MCF 10A (cell line): ENCODE results near the gene RASAL1. TPM values are rescaled to one million over a fixed set of nuclear protein-coding genes. Genes with fewer than 3 reads are reported as not detected.

Experiments used
- BruUV-seq: library from RNA; stranded (reverse); fragments of 400-500 nt; replicated peaks from 2 replicates; lab custom pipeline; 2021; lab: Mats Ljungman, UMichigan
- CTCF ChIA-PET: fragments of 300-600 bp; sonication (Branson Sonifier 250); formaldehyde crosslinking; extraction: SDS; loops from one replicate; lab custom pipeline; 2021; ENCODE audit warnings: antibody characterized with exemption, inconsistent platforms; lab: Yijun Ruan, JAX
- POLR2A ChIA-PET: fragments of 300-600, 350-650 bp; sonication (Branson Sonifier 250); formaldehyde crosslinking; extraction: SDS; loops from one replicate; lab custom pipeline; 2020; ENCODE audit warnings: antibody characterized with exemption, inconsistent platforms; lab: Yijun Ruan, JAX
- DNase-seq: peaks from one replicate; pipeline ENCODE4 v3.0.0-alpha.2; 2018; ENCODE audit not compliant: unreplicated experiment
- H3K27ac Mint-ChIP-seq: one replicate; pipeline ENCODE4 v1.8.0; 2022; ENCODE audit warnings: mild to moderate bottlenecking, low read depth, mixed read lengths; ENCODE audit not compliant: unreplicated experiment
- H3K27me3 Mint-ChIP-seq: one replicate; pipeline ENCODE4 v1.8.0; 2022; ENCODE audit warnings: mixed read lengths; ENCODE audit not compliant: insufficient read depth, unreplicated experiment
- H3K36me3 Mint-ChIP-seq: one replicate; pipeline ENCODE4 v1.8.0; 2022; ENCODE audit warnings: mild to moderate bottlenecking, moderate library complexity, mixed read lengths; ENCODE audit not compliant: insufficient read depth, unreplicated experiment
- H3K4me1 Mint-ChIP-seq: one replicate; pipeline ENCODE4 v1.8.0; 2022; ENCODE audit warnings: mixed read lengths; ENCODE audit not compliant: insufficient read depth, unreplicated experiment
- H3K4me3 Mint-ChIP-seq: one replicate; pipeline ENCODE4 v1.8.0; 2022; ENCODE audit warnings: mild to moderate bottlenecking, moderate library complexity, mixed read lengths; ENCODE audit not compliant: unreplicated experiment
- H3K9me3 Mint-ChIP-seq: one replicate; pipeline ENCODE4 v1.8.0; 2022; ENCODE audit warnings: mixed read lengths; ENCODE audit not compliant: unreplicated experiment
- CTCF ChIP-seq: fragments of 200-600 bp; IDR thresholded peaks from one replicate; pipeline ENCODE4 v1.8.0; 2022; ENCODE audit warnings: antibody characterized with exemption, mild to moderate bottlenecking; ENCODE audit not compliant: unreplicated experiment
- intact Hi-C: fragments of 100-400 bp; cut with micrococcal nuclease; formaldehyde crosslinking; loops from 2 replicates; pipeline ENCODE4 v1.14.1; 2022
- total RNA-seq: library from RNA; stranded (reverse); gene quantifications from 2 replicates; pipeline ENCODE4 v1.2.3, GENCODE V29; 2022

Gene RASAL1
- total RNA-seq, 1 experiment from 2014 or later = not detected

GRCh38 chr12:113081873-113082272, 53.7 kb downstream of the RASAL1 start:
- H3K27me3 Mint-ChIP-seq = peaks cover 23% of the 10 kb centered on the region
- H3K4me3 Mint-ChIP-seq = no peak overlapping the region
- no peaks in the 10 kb centered on the region for H3K36me3 Mint-ChIP-seq
- BruUV-seq = no TSS peak
- H3K27ac Mint-ChIP-seq = no peak overlapping the region
- no peak for DNase-seq
- CTCF ChIA-PET = interaction anchor here (2.0 kb wide), 1 partner anchor 33 kb away, joined by 6 read pairs; no protein-coding TSS in a partner anchor
- intact Hi-C loops = no loop called here
- H3K4me1 Mint-ChIP-seq = peaks cover 6% of the 10 kb centered on the region
- POLR2A ChIA-PET = no interaction called here
- TF ChIP-seq CTCF = no peak
- no peaks in the 10 kb centered on the region for H3K9me3 Mint-ChIP-seq

- TF ChIP-seq CTCF = no peak
- Mint-ChIP-seq H3K27me3 (peaks cover 37% of the 10 kb centered on the region), H3K27ac (no peak overlapping the region), H3K4me1 (peaks cover 6% of the 10 kb centered on the region), H3K36me3 (no peaks in the 10 kb centered on the region), H3K4me3 (no peak overlapping the region), H3K9me3 (no peaks in the 10 kb centered on the region)
- intact Hi-C loops = no loop called here
- POLR2A ChIA-PET = no interaction called here
- no TSS peak for BruUV-seq
- CTCF ChIA-PET = no interaction called here
- no peak for DNase-seq
Observed at GRCh38 chr12:113077859-113078255, 57.7 kb downstream of the RASAL1 start.

GRCh38 chr12:113077057-113077858, 58.3 kb downstream of the RASAL1 start:
- DNase-seq = no peak
- intact Hi-C loops = no loop called here
- no peaks in the 10 kb centered on the region for H3K36me3 Mint-ChIP-seq
- ChIA-PET CTCF (no interaction called here), POLR2A (no interaction called here)
- H3K27ac Mint-ChIP-seq = no peak overlapping the region
- H3K4me3 Mint-ChIP-seq = no peak overlapping the region
- H3K4me1 Mint-ChIP-seq = peaks cover 8% of the 10 kb centered on the region
- BruUV-seq = no TSS peak
- H3K27me3 Mint-ChIP-seq = peaks cover 37% of the 10 kb centered on the region
- no peaks in the 10 kb centered on the region for H3K9me3 Mint-ChIP-seq
- TF ChIP-seq CTCF = no peak

GRCh38 chr12:113075137-113075683, 60.4 kb downstream of the RASAL1 start:
- BruUV-seq = no TSS peak
- TF ChIP-seq CTCF = no peak
- Mint-ChIP-seq H3K27ac (no peak overlapping the region), H3K4me1 (peaks cover 6% of the 10 kb centered on the region), H3K27me3 (peaks cover 24% of the 10 kb centered on the region), H3K9me3 (no peaks in the 10 kb centered on the region), H3K4me3 (no peak overlapping the region), H3K36me3 (no peaks in the 10 kb centered on the region)
- no peak for DNase-seq
- intact Hi-C loops = no loop called here
- ChIA-PET CTCF (interaction anchor here (0.5 to 0.6 kb wide), 2 partner anchors 99 to 713 kb away, joined by 4 to 5 read pairs; no protein-coding TSS in a partner anchor), POLR2A (no interaction called here)
